GM21529 (cell line): ENCODE results near the gene SLC35F3.
"Not testable (repeated sequence)": the region's sequence is repeated elsewhere in the genome, so short reads cannot be mapped to it uniquely, and the experiment has no call there.

Experiments
- ATAC-seq: cut with Tn5 transposase; IDR thresholded peaks from one replicate; pipeline ENCODE4 v1.9.1; 2021; ENCODE audit not compliant: unreplicated experiment

Gene SLC35F3

DNA sequence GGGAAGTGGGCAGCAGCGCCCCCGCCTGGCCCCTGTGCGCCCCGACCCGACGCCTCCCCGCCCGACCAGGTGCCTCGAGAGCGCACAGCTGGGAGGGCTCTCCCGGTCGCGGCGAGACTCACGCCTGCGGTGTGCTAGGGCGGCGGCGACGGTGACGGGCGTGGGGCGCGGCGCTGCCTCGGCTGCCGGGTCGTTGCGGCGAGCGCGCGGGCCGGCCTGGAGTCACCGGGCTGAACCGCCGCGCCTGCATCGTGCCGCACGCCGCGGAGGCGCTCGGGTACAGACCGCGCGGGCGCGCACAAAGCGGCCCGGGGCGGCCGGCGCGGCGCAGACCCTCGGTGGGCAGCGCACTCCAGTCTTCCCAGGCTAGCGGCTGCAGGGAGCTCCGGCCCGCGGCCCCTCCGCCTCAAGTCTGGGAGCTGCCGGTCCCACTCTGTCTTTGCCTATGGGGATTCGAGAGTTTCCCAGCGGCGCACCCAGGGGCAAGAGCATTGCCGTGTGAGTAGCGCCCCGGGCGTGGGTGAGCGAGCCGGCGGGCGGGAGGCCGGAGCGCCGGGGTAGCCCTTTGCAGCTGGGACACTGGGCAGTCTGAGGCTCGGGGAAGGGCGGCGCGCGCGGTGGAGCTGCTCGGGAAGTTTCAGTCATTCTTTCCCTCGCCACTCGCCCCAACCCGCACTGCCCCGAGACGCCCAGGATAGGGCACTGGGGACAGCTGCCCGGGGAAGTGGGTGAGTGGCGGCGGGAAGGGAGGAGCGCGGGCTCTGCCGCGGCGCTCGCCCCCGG is at the start of gene SLC35F3:
TSS of gene SLC35F3 (plus strand) at position 44 of the 783 bp plus-strand sequence.
- ATAC-seq = no peak

DNA sequence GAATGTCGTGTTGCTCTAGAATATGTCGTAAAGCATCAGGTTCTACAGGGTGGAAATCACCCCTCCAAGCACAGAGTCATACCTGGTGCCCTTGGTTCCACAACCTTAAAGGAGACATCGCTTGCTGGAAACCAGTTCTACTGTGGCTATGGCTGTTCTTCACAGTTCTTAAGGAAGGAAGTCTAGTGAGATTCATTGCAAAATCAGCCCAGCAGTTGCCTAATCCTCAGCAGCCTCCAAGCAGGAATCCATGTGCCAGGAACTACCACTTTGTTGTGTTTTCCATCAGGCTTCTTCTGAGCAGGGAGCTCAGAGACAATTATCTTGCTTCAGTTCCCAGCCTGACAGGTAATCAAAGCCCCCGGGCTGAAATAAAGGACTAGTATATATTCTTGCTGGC is 45.0 kb upstream of the SLC35F3 start:
- no peak for ATAC-seq

- no peak for ATAC-seq
Observed at GRCh38 chr1:233863901-233864545, 40.5 kb upstream of the SLC35F3 start.

- ATAC-seq = no peak
Observed at GRCh38 chr1:233864578-233864977, 39.9 kb upstream of the SLC35F3 start.

- ATAC-seq = no peak
Observed at GRCh38 chr1:233865216-233865615, 39.3 kb upstream of the SLC35F3 start.

GRCh38 chr1:233865902-233866301 is 38.6 kb upstream of the SLC35F3 start:
- no peak for ATAC-seq

- no peak for ATAC-seq
Observed at GRCh38 chr1:233867028-233867427, 37.4 kb upstream of the SLC35F3 start.

DNA sequence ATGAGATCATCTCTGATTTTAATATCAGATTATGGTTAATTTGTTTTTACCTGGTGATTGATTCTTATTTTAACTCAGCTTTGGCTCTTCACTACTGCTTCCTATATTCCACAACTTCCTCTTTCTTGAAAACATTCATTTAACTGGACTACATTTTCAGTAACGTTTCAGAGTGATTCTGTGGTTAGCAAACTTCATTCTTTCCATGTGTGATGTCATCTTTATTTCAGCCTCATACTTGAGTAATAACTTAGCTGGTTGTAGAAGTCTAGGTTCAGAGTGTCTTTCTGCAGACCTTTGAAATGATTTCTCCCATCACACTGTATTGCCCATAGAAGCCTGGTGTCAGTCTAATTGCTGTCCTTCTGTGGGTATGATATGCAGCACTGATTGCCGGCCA is 36.0 kb upstream of the SLC35F3 start:
- ATAC-seq = no peak

DNA sequence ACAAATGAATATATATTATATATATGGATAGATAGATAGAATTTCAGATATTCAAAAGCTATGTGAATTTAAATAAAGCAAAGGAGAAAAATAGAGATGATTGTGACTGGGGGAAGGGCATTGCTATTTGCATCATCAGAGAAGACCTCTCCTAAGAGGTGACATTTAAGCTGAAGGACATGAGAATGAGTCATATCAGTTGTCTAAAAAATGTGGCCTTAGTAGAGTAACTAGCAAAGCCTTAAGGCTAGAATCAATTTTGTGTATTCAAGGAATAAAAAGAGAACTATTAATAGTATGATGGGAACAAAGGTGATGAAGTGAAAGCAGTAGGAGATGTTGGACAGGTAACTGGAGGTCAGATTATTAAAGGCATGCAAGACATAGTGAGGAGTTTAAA is 34.8 kb upstream of the SLC35F3 start:
- no peak for ATAC-seq

DNA sequence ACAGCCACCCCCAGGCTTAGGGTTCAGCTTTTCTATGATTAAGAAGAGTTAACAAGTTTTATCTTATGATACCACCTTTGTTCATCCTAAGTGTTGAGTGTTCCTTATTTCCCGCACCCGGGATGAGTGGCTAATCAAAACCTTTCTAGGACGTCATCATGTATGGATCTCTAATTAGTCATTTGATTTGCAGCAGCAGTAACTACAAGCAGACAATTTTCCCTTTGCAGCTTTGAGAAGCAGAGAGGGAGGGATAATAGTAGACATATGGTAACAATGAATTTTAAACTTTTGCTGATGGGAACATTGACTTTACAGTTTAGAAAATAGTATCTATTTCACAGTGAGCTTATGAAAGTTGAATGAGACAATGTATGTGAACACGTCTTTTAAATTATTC is 30.8 kb upstream of the SLC35F3 start:
- no peak for ATAC-seq

- ATAC-seq = no peak
Observed at GRCh38 chr1:233879841-233880240, 24.6 kb upstream of the SLC35F3 start.

GRCh38 chr1:233883671-233884070 is 20.8 kb upstream of the SLC35F3 start:
- no peak for ATAC-seq

- ATAC-seq = no peak
Observed at GRCh38 chr1:233884461-233885151, 19.9 kb upstream of the SLC35F3 start.

DNA sequence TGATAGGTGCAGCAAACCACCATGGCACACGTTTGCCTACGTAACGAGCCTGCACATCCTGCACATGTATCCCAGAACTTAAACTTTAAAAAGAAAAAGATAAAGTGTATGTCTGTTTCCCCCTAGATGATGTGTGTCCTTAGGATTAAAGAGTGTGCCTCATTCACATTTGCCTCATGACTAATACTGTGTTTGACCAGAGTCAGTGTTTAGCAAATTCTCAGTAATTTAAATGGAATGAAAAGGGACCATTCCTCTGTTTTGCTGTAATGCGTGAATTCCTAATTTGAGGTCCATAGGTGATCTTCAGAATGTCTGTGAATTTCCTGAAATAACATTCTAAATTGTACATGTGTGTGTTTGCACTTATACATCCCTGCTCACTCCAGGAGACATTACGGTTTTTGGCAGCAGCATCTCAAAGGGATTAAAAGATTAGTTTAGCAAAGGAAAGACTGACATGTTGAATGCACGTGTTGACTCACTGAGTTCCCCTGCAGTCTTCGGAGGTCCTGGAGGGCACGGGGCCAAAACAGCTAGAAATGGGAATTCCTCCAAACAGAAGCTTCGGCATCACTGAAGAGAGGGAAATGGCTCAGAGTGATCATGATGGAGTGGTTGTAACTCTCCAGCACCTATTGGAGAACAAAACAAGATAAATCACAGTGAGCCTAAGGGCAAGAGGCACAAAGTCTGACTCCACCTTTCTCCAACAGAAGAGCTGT is 19.1 kb upstream of the SLC35F3 start:
- no peak for ATAC-seq

DNA sequence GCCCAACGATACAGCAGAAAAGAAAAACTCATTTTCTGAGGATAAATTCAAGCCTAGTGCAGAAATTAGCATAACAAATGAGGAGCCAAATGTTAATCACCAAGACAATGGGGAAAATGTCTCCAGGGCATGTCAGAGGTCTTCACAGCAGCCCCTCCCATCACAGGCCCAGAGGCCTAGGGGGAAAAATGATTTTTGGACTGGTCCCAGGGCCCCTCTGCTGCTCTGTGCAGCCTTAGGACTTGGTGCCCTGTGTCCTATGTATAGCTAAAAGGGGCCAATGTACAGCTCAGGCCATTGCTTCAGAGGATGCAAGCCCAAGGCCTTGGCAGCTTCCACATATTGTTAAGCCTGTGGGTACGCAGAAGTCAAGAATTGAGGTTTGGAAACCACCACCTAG is 13.3 kb upstream of the SLC35F3 start:
- not testable (repeated sequence) for ATAC-seq

GRCh38 chr1:233897325-233898162 is 6.9 kb upstream of the SLC35F3 start:
- ATAC-seq = peak; percentile 99

- ATAC-seq = no peak
Observed at GRCh38 chr1:233901495-233901894, 3.0 kb upstream of the SLC35F3 start.

- no peak for ATAC-seq
Observed at GRCh38 chr1:233905416-233906051, 1.1 kb downstream of the SLC35F3 start.

DNA sequence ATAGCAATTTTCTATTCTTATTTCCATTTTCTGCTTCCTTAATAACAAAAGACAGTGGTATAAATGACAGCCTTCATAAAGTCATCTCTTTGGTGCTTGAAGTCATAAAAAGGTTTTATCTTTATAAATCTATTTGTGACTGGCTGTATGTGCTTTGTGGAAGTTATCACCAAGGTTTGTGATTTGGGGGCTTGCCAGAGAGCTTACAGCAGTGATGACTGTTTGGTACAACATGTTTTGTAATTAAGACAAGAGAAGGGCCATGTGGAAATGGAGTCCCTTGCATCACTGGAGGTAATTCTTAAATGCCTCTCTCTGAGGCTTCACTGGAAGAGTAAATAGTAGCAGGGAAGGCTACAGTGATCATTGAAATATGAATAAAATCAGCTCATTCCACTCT is 2.7 kb downstream of the SLC35F3 start:
- no peak for ATAC-seq

DNA sequence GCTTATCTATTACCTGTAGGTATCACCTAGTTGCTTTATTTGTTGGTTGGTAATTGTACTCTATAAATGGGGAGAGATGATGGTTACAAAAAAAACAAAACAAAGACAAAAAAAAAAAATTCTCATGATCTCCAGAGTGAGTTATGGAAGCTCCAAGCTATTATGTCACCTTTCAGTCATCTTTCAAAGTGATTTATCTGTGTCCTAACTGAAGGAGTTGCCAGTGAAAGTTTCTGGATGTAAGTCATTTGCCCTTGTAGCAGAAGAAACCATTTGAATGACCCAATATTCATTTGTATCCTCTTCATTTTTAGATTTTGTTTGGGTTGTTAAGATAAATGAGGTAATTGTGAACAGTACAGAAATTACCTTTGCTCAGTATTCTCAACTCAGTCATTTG is 3.6 kb downstream of the SLC35F3 start:
- ATAC-seq = no peak
